Ascending aorta (tissue), 2 donors: ENCODE measurements around the gene ALX3. TPM values are rescaled to one million over a fixed set of nuclear protein-coding genes. Genes with fewer than 3 reads are reported as not detected.
A peak's percentile ranks its signal among the peaks of the same experiment; 100 is the strongest.

Experiments used
- DNase-seq, 2 donors: peaks; one replicate each; pipeline ENCODE4 v3.0.0-alpha.2; 2019; ENCODE audit warnings: low spot score in 2 of 2
- H3K27ac ChIP-seq, 2 donors: fragments of 200-600 bp; sonication (generic); one replicate each; pipeline ENCODE4 v1.5.1; 2016 to 2017; ENCODE audit warnings: mild to moderate bottlenecking in 1 of 2
- H3K27me3 ChIP-seq: fragments of 200-600 bp; sonication (generic); one replicate; pipeline ENCODE4 v1.5.1; 2017
- H3K36me3 ChIP-seq, 2 donors: fragments of 200-600 bp; sonication (generic); one replicate each; pipeline ENCODE4 v1.5.1; 2016
- H3K4me1 ChIP-seq, 2 donors: fragments of 200-600 bp; sonication (generic); one replicate each; pipeline ENCODE4 v1.5.1; 2016 to 2017; ENCODE audit warnings: mild to moderate bottlenecking in 1 of 2
- H3K4me3 ChIP-seq, 2 donors: fragments of 200-600 bp; sonication (generic); one replicate each; pipeline ENCODE4 v1.5.1; 2016 to 2017; ENCODE audit warnings: mild to moderate bottlenecking in 1 of 2
- H3K9me3 ChIP-seq, 2 donors: fragments of 200-600 bp; sonication (generic); one replicate each; pipeline ENCODE4 v1.5.1; 2016
- intact Hi-C: fragments of 100-400 bp; cut with DNase I; formaldehyde crosslinking; loops from one replicate; pipeline ENCODE4 v1.15.1; 2023
- total RNA-seq: library from RNA; depleted of rRNA; stranded (reverse); fragments of >200 nt; gene quantifications from one replicate; pipeline ENCODE4 v1.1.0, GENCODE V29; 2016
- TF ChIP-seq, protein P1 (sequence below), 3 experiments: fragments of 200-600 bp in 2 of 3; fragments of 450-650 bp in 1 of 3; sonication (generic) in 2 of 3; IDR thresholded peaks; one replicate each; pipeline ENCODE4 v1.5.1; 2016 to 2019; ENCODE audit warnings: antibody characterized with exemption in 3 of 3, mild to moderate bottlenecking in 1 of 3, moderate library complexity in 1 of 3

The ALX3 gene
- total RNA-seq, 1 donor from 2014 or later: not detected

- intact Hi-C loops: no loop called here
- H3K27ac ChIP-seq: no peak overlapping the region
- no peak for DNase-seq
These were observed 9.1 kb downstream of the ALX3 start for GRCh38 chr1:110061341-110061740.

DNA sequence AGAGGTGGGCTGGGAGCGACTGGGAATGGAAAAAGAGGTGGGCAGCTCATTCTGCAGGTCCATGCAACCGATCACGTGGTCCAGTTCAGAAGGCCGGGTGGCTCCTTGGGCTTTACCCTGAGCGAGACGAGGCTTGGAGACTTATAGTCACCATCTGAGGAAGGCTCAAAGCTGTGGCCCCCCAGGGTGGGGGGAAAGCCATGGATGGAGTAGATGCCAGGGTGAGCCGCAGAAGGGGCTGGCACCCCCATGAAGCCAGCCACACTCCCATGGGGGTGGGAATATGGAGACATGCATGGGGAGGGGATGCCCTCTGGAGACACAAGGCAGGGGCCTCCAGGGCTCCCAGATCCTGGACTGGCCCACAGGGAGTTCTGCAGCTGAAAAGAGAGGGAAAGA is 9.8 kb downstream of the ALX3 start:
- Histone ChIP-seq H3K4me3 (no peak overlapping the region), H3K27ac (no peak overlapping the region), H3K4me1 (no peaks in the 10 kb centered on the region), H3K27me3 (no peaks in the 10 kb centered on the region), H3K36me3 (peaks cover 16 to 44% of the 10 kb centered on the region in 2 donors), H3K9me3 (no peaks in the 10 kb centered on the region)
- TF ChIP-seq, protein P1, sequence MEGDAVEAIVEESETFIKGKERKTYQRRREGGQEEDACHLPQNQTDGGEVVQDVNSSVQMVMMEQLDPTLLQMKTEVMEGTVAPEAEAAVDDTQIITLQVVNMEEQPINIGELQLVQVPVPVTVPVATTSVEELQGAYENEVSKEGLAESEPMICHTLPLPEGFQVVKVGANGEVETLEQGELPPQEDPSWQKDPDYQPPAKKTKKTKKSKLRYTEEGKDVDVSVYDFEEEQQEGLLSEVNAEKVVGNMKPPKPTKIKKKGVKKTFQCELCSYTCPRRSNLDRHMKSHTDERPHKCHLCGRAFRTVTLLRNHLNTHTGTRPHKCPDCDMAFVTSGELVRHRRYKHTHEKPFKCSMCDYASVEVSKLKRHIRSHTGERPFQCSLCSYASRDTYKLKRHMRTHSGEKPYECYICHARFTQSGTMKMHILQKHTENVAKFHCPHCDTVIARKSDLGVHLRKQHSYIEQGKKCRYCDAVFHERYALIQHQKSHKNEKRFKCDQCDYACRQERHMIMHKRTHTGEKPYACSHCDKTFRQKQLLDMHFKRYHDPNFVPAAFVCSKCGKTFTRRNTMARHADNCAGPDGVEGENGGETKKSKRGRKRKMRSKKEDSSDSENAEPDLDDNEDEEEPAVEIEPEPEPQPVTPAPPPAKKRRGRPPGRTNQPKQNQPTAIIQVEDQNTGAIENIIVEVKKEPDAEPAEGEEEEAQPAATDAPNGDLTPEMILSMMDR (IDR thresholded peaks at IDR 0.05): no peak
- DNase-seq: no peak
- intact Hi-C loops: no loop called here

More at GRCh38 chr1:110061341-110061740, 9.1 kb downstream of the ALX3 start:
- Histone ChIP-seq H3K4me3 (no peak overlapping the region), H3K9me3 (no peaks in the 10 kb centered on the region), H3K36me3 (peaks cover 9 to 37% of the 10 kb centered on the region in 2 donors), H3K27me3 (no peaks in the 10 kb centered on the region), H3K4me1 (no peaks in the 10 kb centered on the region)
- TF ChIP-seq, protein P1 (IDR thresholded peaks at IDR 0.05): no peak

DNA sequence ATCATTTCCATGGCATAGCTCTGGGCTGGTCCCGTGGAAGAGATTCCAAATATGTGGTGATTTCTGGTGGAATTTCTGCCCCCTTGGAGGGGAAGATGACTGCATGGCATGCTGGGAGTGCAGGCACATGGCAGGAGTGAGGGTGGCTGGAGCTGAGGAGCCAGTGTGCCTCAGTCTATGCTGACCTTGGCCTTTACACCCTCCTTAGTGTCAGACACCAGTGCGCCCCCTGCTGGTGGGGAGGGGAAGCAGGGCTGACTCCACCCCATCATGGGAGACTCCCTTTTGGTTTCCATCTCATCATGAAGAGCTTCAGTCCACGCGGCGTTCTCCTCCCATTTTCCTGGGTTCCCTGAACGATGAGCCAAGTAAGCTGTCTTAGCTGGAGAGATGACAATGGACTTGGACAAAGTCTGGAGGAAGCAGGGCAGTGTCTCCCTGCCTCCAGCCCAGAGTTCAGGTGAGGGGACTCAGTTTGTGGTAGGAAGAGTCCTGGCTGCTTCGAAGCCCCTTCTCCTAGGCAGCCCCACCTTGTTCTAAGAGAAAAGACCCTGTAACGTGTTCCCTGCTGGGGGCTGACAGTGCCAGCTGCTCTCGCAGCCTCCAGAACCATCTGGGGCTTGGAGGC is 10.3 kb downstream of the ALX3 start:
- DNase-seq: no peak

GRCh38 chr1:110059133-110059863 is 11.2 kb downstream of the ALX3 start:
- H3K4me3 ChIP-seq: no peak overlapping the region
- H3K4me1 ChIP-seq: no peaks in the 10 kb centered on the region

More for the DNA sequence above, 10.3 kb downstream of the ALX3 start:
- H3K36me3 ChIP-seq: peaks cover 21 to 49% of the 10 kb centered on the region in 2 donors
- no peaks in the 10 kb centered on the region for H3K27me3 ChIP-seq
- H3K4me3 ChIP-seq: no peak overlapping the region
- no peak overlapping the region for H3K27ac ChIP-seq
- intact Hi-C loops: no loop called here
- H3K9me3 ChIP-seq: no peaks in the 10 kb centered on the region
- H3K4me1 ChIP-seq: no peaks in the 10 kb centered on the region
- TF ChIP-seq, protein P1 (IDR thresholded peaks at IDR 0.05): peak in 2 of 3 experiments; percentile 49 to 56

GRCh38 chr1:110058591-110058990 is 11.9 kb downstream of the ALX3 start:
- Histone ChIP-seq H3K9me3 (no peaks in the 10 kb centered on the region), H3K36me3 (peaks cover 35 to 65% of the 10 kb centered on the region in 2 donors), H3K4me1 (no peaks in the 10 kb centered on the region), H3K27me3 (no peaks in the 10 kb centered on the region), H3K27ac (no peak overlapping the region), H3K4me3 (no peak overlapping the region)
- no peak for DNase-seq
- TF ChIP-seq, protein P1 (IDR thresholded peaks at IDR 0.05): no peak
- intact Hi-C loops: no loop called here

More at GRCh38 chr1:110059133-110059863, 11.2 kb downstream of the ALX3 start:
- TF ChIP-seq, protein P1 (IDR thresholded peaks at IDR 0.05): no peak
- peaks cover 29 to 58% of the 10 kb centered on the region in 2 donors for H3K36me3 ChIP-seq
- no peaks in the 10 kb centered on the region for H3K9me3 ChIP-seq
- intact Hi-C loops: no loop called here
- H3K27ac ChIP-seq: no peak overlapping the region
- no peak for DNase-seq
- H3K27me3 ChIP-seq: no peaks in the 10 kb centered on the region
